CD14-positive monocyte (primary cell): ENCODE results near the gene FKBP7. TPM values are rescaled to one million over a fixed set of nuclear protein-coding genes. Genes with fewer than 3 reads are reported as not detected.

ENCODE experiments used
- DNase-seq, 3 donors: peaks; one replicate each; pipeline ENCODE4 v3.0.0-alpha.2; 2011 to 2022
- H2AFZ ChIP-seq: 2 replicates; pipeline ENCODE4 v1.6.0; 2012; ENCODE audit warnings: mild to moderate bottlenecking, low read depth, low read length, inconsistent platforms; ENCODE audit not compliant: insufficient read depth, poor library complexity, severe bottlenecking
- H3K27ac ChIP-seq, 2 donors: 1 replicate in 1 of 2; 2 replicates in 1 of 2; pipeline ENCODE4 v1.5.1; 2012 to 2013; ENCODE audit warnings: low read length in 2 of 2, control low read depth in 1 of 2, inconsistent platforms in 1 of 2, low read depth in 1 of 2, mild to moderate bottlenecking in 1 of 2
- H3K27me3 ChIP-seq, 2 donors: one replicate each; pipeline versions ENCODE4 v1.6.0 to v1.6.1; 2011 to 2013; ENCODE audit warnings: low read length in 2 of 2; ENCODE audit not compliant: control insufficient read depth in 2 of 2, insufficient read depth in 2 of 2
- H3K36me3 ChIP-seq, 2 donors: replicated peaks in 1 of 2; 1 replicate in 1 of 2; 2 replicates in 1 of 2; pipeline versions ENCODE4 v1.5.1 to v1.6.1; 2012 to 2013; ENCODE audit warnings: low read length in 2 of 2, control low read depth in 1 of 2, inconsistent platforms in 1 of 2, mild to moderate bottlenecking in 1 of 2; ENCODE audit not compliant: insufficient read depth in 2 of 2, control insufficient read depth in 1 of 2
- H3K4me1 ChIP-seq, 2 donors: 1 replicate in 1 of 2; 2 replicates in 1 of 2; pipeline versions ENCODE4 v1.5.1 to v1.6.1; 2012 to 2013; ENCODE audit warnings: low read length in 2 of 2, control low read depth in 1 of 2, inconsistent platforms in 1 of 2, mild to moderate bottlenecking in 1 of 2, moderate library complexity in 1 of 2; ENCODE audit not compliant: insufficient read depth in 2 of 2, control insufficient read depth in 1 of 2
- H3K4me2 ChIP-seq: replicated peaks from 2 replicates; pipeline ENCODE3; 2012; ENCODE audit warnings: low read length, moderate library complexity, mild to moderate bottlenecking; ENCODE audit not compliant: poor library complexity, severe bottlenecking; ENCODE audit errors: extremely low read depth
- H3K4me3 ChIP-seq, 3 experiments: fragments of 200-600 bp in 1 of 3; sonication (generic) in 1 of 3; replicated peaks in 1 of 3; 1 replicate in 2 of 3; 2 replicates in 1 of 3; pipeline ENCODE4 v1.5.1; 2011 to 2013; ENCODE audit warnings: low read length in 3 of 3, mild to moderate bottlenecking in 3 of 3, control low read depth in 2 of 3, low read depth in 2 of 3, inconsistent platforms in 1 of 3, moderate library complexity in 1 of 3
- H3K79me2 ChIP-seq: 2 replicates; pipeline ENCODE4 v1.6.0; 2012; ENCODE audit warnings: mild to moderate bottlenecking, control low read depth, inconsistent platforms, low read length, moderate library complexity; ENCODE audit not compliant: insufficient read depth
- H3K9ac ChIP-seq: 2 replicates; pipeline ENCODE4 v1.6.0; 2017; ENCODE audit warnings: low read length, mild to moderate bottlenecking; ENCODE audit not compliant: insufficient read depth, poor library complexity, severe bottlenecking
- H3K9me3 ChIP-seq, 2 donors: replicated peaks in 1 of 2; 1 replicate in 1 of 2; 2 replicates in 1 of 2; pipeline versions ENCODE4 v1.5.1 to v1.6.1; 2012 to 2013; ENCODE audit warnings: low read length in 2 of 2, control low read depth in 1 of 2; ENCODE audit not compliant: control insufficient read depth in 1 of 2, insufficient read depth in 1 of 2
- H4K20me1 ChIP-seq: 2 replicates; pipeline ENCODE4 v1.6.0; 2012; ENCODE audit warnings: mild to moderate bottlenecking, low read length, control low read depth, moderate library complexity; ENCODE audit not compliant: insufficient read depth
- H3K27ac Mint-ChIP-seq, 7 donors: one replicate each; pipeline ENCODE4 v1.8.0; 2020; ENCODE audit warnings: mild to moderate bottlenecking in 7 of 7, mixed read lengths in 7 of 7, moderate library complexity in 6 of 7, inconsistent platforms in 2 of 7
- H3K27me3 Mint-ChIP-seq, 3 donors: one replicate each; pipeline ENCODE4 v1.8.0; 2021 to 2022; ENCODE audit warnings: low read depth in 3 of 3, mild to moderate bottlenecking in 3 of 3, mixed read lengths in 3 of 3, moderate library complexity in 3 of 3, inconsistent platforms in 1 of 3
- H3K36me3 Mint-ChIP-seq, 2 donors: one replicate each; pipeline ENCODE4 v1.8.0; 2020; ENCODE audit warnings: mixed read lengths in 2 of 2, inconsistent platforms in 1 of 2, mild to moderate bottlenecking in 1 of 2
- H3K4me1 Mint-ChIP-seq: one replicate; pipeline ENCODE4 v1.8.0; 2020; ENCODE audit warnings: mild to moderate bottlenecking, mixed read lengths
- H3K4me3 Mint-ChIP-seq, 2 donors: one replicate each; pipeline ENCODE4 v1.8.0; 2020; ENCODE audit warnings: mild to moderate bottlenecking in 2 of 2, mixed read lengths in 2 of 2, moderate library complexity in 1 of 2
- H3K9me3 Mint-ChIP-seq, 7 donors: one replicate each; pipeline ENCODE4 v1.8.0; 2020 to 2022; ENCODE audit warnings: mixed read lengths in 7 of 7, mild to moderate bottlenecking in 6 of 7, moderate library complexity in 6 of 7, inconsistent platforms in 2 of 7
- CTCF ChIP-seq: fragments of 200-600 bp; IDR thresholded peaks from one replicate; pipeline ENCODE4 v1.8.0; 2022; ENCODE audit warnings: antibody characterized with exemption, mild to moderate bottlenecking
- WGBS: methylation state at CpG from one replicate; pipeline ENCODE4 v1.1.5; 2013; ENCODE audit warnings: missing lambda C conversion rate; ENCODE audit not compliant: insufficient coverage; 5-methylcytosine and 5-hydroxymethylcytosine counted together
- intact Hi-C, 2 donors: fragments of 100-400 bp; cut with micrococcal nuclease; formaldehyde crosslinking; loops; one replicate each; pipeline versions ENCODE4 v1.15.0 to v1.15.1; 2023
- polyA plus RNA-seq, 3 donors: library from polyadenylated mRNA; depleted of rRNA in 1 of 3; unstranded in 2 of 3; stranded (reverse) in 1 of 3; fragments of 300-500 nt in 2 of 3; fragments of >200 nt in 1 of 3; fragmentation: Illumina TruSeq in 2 of 3; gene quantifications; 1 replicate in 2 of 3; 2 replicates in 1 of 3; pipeline ENCODE4 v1.2.3, GENCODE V29; 2012 to 2021

FKBP7 gene
- polyA plus RNA-seq, 3 donors: 0.25 to 1.6 (median 0.57) TPM

DNA sequence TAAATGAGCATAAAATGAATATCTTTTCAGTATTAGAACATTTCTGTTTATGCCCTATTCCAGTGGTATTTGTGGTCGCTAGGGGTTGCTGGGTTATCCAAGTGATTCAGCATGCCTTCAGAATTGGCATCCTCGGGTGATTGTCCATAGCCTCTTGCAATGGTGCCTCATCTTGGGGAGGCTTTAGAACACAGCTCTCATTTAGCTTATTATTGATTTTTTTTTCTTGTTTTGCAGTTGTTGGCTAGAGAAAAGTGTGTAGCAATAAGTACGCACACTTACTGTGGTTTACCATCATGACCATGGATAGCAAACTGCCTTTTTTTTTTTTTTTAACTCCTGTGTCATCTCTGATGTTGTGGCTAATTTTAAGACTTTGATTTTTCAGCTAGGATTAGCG lies 35.5 kb upstream of the FKBP7 start:
- Mint-ChIP-seq H3K36me3 (peaks cover 64 to 80% of the 10 kb centered on the region in 2 donors), H3K27me3 (no peaks in the 10 kb centered on the region), H3K9me3 (peaks cover 0 to 2% (median 0%) of the 10 kb centered on the region in 7 donors), H3K27ac (no peak overlapping the region), H3K4me1 (peaks cover 2% of the 10 kb centered on the region), H3K4me3 (no peak overlapping the region)
- H2AFZ ChIP-seq: no peak overlapping the region
- H3K27ac ChIP-seq: no peak overlapping the region
- no peak for DNase-seq
- no peak overlapping the region for H3K9ac ChIP-seq
- H3K36me3 ChIP-seq: peaks cover 31 to 82% of the 10 kb centered on the region in 2 donors
- H3K4me1 ChIP-seq: no peaks in the 10 kb centered on the region
- H3K79me2 ChIP-seq: no peaks in the 10 kb centered on the region
- no peaks in the 10 kb centered on the region for H4K20me1 ChIP-seq
- no peaks in the 10 kb centered on the region for H3K9me3 ChIP-seq
- no peak for TF ChIP-seq CTCF
- 93% methylated on average over 2 of the region's 4 CpGs for WGBS
- intact Hi-C loops: no loop called here
- H3K4me2 ChIP-seq: no peak overlapping the region
- H3K4me3 ChIP-seq: no peak overlapping the region
- no peaks in the 10 kb centered on the region for H3K27me3 ChIP-seq

DNA sequence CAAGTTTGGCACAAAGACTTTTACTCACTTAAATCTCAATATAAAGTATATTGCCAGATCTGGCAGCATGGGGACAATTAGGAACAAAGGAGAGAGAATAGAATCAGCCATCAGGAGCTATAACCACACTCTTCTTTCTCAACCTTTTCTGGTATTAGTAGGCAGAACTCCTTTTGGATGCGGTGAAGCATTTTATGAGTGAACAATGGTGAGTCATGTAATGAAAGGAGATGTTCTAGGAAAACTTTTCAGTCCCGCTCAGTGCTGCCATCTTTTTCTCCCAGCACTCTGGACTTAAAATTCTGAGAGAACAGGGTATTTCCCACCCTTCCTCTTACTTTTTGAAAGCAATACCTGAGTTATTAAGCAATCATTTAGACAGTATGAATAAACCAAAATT lies 34.1 kb upstream of the FKBP7 start:
- no peak overlapping the region for H3K9ac ChIP-seq
- Mint-ChIP-seq H3K9me3 (peaks cover 0 to 2% (median 0%) of the 10 kb centered on the region in 7 donors), H3K27me3 (no peaks in the 10 kb centered on the region), H3K36me3 (peaks cover 56 to 75% of the 10 kb centered on the region in 2 donors), H3K4me1 (peaks cover 2% of the 10 kb centered on the region), H3K27ac (peak overlapping the region in 1 of 7 donors; percentile 68), H3K4me3 (no peak overlapping the region)
- H3K36me3 ChIP-seq: peaks cover 30 to 73% of the 10 kb centered on the region in 2 donors
- no peak for DNase-seq
- intact Hi-C loops: no loop called here
- no peaks in the 10 kb centered on the region for H4K20me1 ChIP-seq
- no peaks in the 10 kb centered on the region for H3K9me3 ChIP-seq
- no peak overlapping the region for H3K4me3 ChIP-seq
- H3K27ac ChIP-seq: no peak overlapping the region
- no peak for TF ChIP-seq CTCF
- H3K79me2 ChIP-seq: no peaks in the 10 kb centered on the region
- no CpG with 5 or more reads among the region's 2 CpGs for WGBS
- H3K4me1 ChIP-seq: no peaks in the 10 kb centered on the region
- no peaks in the 10 kb centered on the region for H3K27me3 ChIP-seq
- H2AFZ ChIP-seq: no peak overlapping the region
- H3K4me2 ChIP-seq: no peak overlapping the region
